Motor neuron (in vitro differentiated cells): ENCODE measurements around the gene IBA57. TPM values are rescaled to one million over a fixed set of nuclear protein-coding genes. Genes with fewer than 3 reads are reported as not detected.
A peak's percentile ranks its signal among the peaks of the same experiment; 100 is the strongest.

ENCODE experiments used
- ATAC-seq, 8 experiments: fragments of 200-7000 bp; cut with Tn5 transposase; replicated peaks in 6 of 8; 2 replicates each; pipeline ENCODE4 v1.8.0; 2021; ENCODE audit warnings: mild to moderate bottlenecking in 8 of 8, moderate library complexity in 8 of 8
- H3K27ac ChIP-seq, 2 donors: fragments of 250-450 bp; sonication (Bioruptor Pico); 2 replicates each; pipeline ENCODE4 v1.9.0; 2021; ENCODE audit warnings: antibody characterized with exemption in 2 of 2, mild to moderate bottlenecking in 2 of 2, moderate library complexity in 1 of 2
- H3K4me1 ChIP-seq, 2 donors: fragments of 250-450 bp; sonication (Bioruptor Pico); replicated peaks in 1 of 2; 2 replicates each; pipeline ENCODE4 v1.6.1; 2021; ENCODE audit warnings: antibody characterized with exemption in 2 of 2, mild to moderate bottlenecking in 2 of 2, moderate library complexity in 1 of 2
- H3K4me3 ChIP-seq, 5 donors: fragments of 250-450 bp; sonication (Bioruptor Pico); 2 replicates each; pipeline ENCODE4 v1.9.0; 2021; ENCODE audit warnings: antibody characterized with exemption in 5 of 5, mild to moderate bottlenecking in 5 of 5, moderate library complexity in 4 of 5
- WGBS, 10 experiments: fragments of 450-650 bp; shearing (Covaris generic); methylation state at CpG; one replicate each; pipeline ENCODE4 v1.0.0; 2022; 5-methylcytosine and 5-hydroxymethylcytosine counted together
- in situ Hi-C, 9 experiments: fragments of 400-800 bp; cut with MboI; loops; one replicate each; pipeline ENCODE4 v1.15.0; 2021; ENCODE audit warnings: low sequenced_read_pairs in 9 of 9, low pct_unique_long_range_greater_than_20kb in 2 of 9; ENCODE audit not compliant: unreplicated experiment in 9 of 9
- total RNA-seq, 8 experiments: library from RNA; unstranded; fragments of 300-600 nt; gene quantifications; 2 replicates each; pipeline versions ENCODE4 v1.2.3 to v1.2.4, GENCODE V29; 2022

IBA57 gene
- total RNA-seq, 8 experiments from 2014 or later: 2.8 to 6.0 (median 4.2) TPM

DNA sequence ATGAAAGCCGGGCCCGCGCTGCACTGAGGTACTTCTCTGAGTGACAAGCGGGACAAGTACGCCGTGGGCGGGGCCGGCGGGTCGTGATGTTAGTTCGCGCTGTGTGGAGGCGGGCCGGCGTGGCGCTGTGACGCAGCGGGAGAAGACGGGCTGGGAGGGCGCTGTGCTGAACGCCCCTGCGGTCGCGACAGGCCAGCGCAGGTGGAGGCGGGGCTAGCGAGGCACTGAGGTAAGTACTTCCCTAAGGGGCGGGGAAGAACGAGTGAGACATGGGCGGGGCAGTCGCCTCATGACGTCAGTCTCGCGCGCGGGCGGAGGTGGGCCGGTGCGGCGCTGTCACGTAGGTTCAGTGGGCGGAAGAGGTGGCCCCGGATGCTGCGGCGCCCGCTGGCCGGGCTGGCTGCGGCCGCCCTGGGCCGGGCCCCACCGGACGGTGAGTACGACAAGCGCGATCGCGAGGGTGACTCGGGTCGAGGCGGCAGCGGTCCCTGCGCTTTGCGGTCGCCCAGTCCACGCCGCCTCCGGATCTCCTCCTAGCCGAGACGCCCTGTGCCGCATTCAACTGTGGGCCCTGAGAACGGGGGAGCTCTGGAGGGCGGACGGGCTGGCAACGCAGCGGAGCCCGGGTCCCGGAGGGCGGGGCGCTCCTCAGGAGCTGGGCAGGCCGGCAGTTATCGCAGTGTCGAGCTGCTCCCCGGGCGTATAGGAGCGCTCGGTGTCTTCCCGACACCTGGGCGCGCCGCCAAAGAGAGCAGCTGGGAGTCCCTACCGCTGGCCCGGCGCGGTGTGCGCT, 25.5 kb upstream of the IBA57 start, which contains the start of gene GUK1:
Gene GUK1, plus strand, starts transcription at position 349 of the 793 bp plus-strand sequence. Its CDS starts 24 bp downstream, at position 373.
- Histone ChIP-seq H3K4me3 (peak within 1 kb of the TSS; percentile 76 to 93 (median 82)), H3K27ac (peak within 1 kb of the TSS; percentile 85 to 95), H3K4me1 (peaks cover 25 to 26% of the 10 kb centered on the region in 2 donors)
- 0 to 2% (median 0%) methylated on average over 3 to 19 of the region's 95 CpGs; no CpG with 5 or more reads in 4 of the 10 experiments for WGBS, 10 experiments
- in situ Hi-C loops: no loop called here
- peak; percentile 75 to 91 (median 90) for ATAC-seq

DNA sequence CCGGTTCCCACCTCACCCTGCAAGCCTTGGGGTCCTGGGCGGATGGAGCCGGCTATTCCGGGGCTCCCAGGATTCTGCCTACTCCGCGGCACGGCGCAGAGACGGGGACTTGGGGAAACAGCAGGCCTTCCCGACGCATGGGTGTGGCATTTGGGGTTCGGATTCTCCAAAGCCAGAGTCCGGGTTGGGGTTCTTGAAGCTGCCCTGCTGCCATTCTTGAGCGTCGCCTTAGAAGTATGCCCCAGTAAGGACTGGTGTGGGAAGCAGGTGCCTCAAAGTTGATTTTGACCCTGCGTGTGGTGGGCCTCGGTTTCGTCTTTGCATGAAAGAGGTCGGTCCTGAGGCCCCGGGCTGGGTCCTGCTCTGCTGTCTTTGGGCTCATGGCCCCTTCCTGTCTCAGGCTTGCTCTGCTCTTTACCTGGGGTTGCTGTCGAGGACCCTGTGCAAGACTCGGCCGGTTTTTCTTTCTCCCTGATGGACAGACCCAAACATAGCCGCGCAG, 24.8 kb upstream of the IBA57 start:
- WGBS, 10 experiments: 1 to 15% (median 8%) methylated on average over 2 to 14 of the region's 25 CpGs; no CpG with 5 or more reads in 3 of the 10 experiments
- Histone ChIP-seq H3K4me1 (peaks cover 25 to 26% of the 10 kb centered on the region in 2 donors), H3K4me3 (peak overlapping the region; percentile 76 to 93 (median 82)), H3K27ac (peak overlapping the region; percentile 85 to 95)
- in situ Hi-C loops: no loop called here
- ATAC-seq: no peak

DNA sequence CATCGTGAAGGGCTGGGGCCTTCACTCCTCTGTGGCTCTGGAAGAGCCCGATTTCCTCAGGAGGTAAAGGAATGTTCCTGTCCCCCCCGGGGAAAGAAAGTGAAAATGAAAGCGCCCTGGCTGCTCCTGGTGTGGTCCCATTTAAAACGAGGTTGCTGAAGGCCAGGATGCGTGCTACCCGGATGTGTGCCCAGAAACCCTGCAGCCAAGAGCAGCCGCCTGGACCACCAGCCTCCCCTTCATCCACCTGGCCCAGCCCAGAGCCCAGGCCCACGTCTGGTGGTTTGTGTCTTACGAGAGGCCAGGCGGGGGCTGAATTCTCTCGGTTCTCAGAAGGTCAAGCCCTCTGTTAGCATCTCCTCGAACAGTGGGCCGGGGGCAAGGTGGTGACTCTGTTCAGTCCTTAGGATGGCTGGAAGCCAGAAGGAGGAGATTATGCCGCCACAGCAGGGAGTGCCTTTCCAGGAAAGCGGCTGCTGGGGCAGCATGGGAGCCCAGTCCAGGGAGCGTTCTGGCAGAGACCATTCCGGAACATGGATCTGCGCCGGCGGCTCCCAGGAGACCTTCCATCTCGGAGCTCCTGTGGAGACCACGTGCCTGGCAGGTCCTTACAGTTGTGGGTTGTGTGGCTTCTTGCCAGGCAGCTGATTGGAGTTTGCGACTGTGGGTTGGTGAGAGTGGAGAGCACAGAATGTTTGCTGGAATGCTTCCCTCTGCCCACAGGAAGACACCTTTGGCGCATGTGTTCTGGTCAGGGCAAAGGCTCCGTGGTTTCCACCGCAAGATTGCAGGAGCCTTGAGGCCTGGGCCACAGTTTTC, 24.2 kb upstream of the IBA57 start:
- Histone ChIP-seq H3K27ac (peak overlapping the region in 1 of 2 donors; percentile 95), H3K4me1 (peaks cover 25 to 26% of the 10 kb centered on the region in 2 donors), H3K4me3 (peak overlapping the region; percentile 76 to 93 (median 82))
- peak in 3 of 8 experiments; percentile 0 to 3 (median 1) for ATAC-seq
- WGBS, 10 experiments: 5 to 68% (median 40%) methylated on average over 1 to 26 of the region's 27 CpGs; no CpG with 5 or more reads in 2 of the 10 experiments
- in situ Hi-C loops: no loop called here

DNA sequence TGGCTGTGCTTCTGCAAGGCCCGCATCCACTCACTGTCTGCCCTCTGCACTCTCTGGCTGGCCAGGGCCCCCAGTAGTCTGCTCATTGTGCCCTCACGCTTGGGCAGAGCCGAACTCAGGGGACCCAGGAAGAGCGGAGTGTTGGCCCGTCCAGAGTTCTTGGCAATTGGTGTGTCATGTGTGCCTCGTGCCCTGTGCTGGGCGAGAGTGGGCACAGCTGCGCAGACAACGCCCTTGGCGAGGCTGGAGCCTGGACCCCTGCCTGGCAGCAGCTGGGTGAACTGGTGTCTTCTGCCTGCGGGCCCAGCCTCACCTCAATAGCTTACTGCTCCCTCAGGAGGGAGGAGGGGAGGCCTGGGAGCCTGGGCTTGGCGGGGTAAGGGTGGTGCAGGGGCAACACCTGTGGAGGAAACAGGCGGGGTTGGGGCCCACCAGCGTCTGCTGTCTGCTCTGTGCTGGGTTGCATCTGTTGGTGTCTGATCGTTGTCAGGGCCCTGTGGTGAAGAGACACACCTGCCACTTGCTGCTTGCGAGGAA, 23.4 kb upstream of the IBA57 start:
- no peak overlapping the region for H3K27ac ChIP-seq
- no peak for ATAC-seq
- peaks cover 25 to 26% of the 10 kb centered on the region in 2 donors for H3K4me1 ChIP-seq
- in situ Hi-C loops: no loop called here
- peak overlapping the region; percentile 76 to 93 (median 82) for H3K4me3 ChIP-seq
- WGBS, 10 experiments: 90 to 100% (median 94%) methylated on average over 2 to 8 of the region's 16 CpGs; no CpG with 5 or more reads in 6 of the 10 experiments

DNA sequence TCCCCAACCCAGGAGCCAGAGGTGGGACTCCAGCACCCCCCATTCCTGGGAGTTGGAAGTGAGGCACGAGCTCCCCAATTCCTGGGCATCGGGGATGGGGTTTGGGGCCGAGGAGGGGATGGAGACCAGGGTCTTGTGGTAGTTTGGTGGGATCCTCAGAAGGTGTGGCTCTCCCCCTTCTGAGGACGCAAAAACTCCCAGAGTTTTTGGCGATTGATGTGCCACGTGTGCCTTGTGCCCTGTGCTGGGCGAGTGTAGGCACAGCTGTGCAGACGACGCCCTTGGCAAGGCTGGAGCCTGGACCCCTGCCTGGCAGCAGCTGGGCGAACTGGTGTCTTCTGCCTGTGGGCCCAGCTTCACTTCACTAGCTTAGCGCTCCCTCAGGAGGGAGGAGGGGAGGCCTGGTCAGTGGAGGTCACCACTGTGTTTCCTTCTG, 22.9 kb upstream of the IBA57 start:
- WGBS, 10 experiments: 40 to 100% (median 93%) methylated on average over 2 to 8 of the region's 11 CpGs; no CpG with 5 or more reads in 7 of the 10 experiments
- H3K4me1 ChIP-seq: peaks cover 25 to 26% of the 10 kb centered on the region in 2 donors
- no peak overlapping the region for H3K27ac ChIP-seq
- peak overlapping the region in 3 of 5 donors; percentile 76 to 93 (median 82) for H3K4me3 ChIP-seq
- no peak for ATAC-seq
- in situ Hi-C loops: no loop called here

DNA sequence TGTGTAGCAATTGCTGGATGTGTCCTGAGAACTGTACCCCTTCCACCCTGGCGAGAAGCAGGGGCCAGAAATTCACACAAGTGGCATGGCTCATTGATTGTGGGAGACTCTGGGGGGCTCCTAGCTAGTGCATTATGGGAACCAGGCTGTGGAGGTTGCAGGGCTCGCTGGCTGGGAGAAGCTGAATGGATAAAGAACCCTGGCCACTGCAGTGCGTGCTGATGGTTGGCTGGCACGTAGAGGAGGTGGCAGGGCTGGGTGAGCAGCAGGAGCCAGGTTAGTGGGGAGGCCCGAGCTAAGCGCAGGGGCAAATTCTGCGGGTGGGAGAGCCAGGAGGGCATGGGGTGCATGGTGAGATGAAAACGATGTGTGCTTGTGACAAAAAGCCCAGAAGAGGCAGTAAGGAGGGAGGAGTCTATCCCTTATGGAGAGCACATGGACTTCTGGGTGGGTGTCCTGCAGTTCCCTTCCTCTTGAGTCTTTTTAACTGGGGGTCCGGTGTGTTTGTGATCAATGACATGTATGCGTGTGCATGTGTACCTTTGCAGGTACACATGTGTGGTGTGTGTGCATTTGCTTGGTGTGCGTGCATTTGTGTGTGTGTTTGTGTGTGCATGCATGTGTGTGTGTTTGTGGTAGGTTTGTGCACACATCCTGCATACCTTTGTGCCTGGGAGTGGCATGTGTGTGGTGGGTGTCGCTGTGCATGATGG, 22.0 kb upstream of the IBA57 start:
- 76 to 93% (median 86%) methylated on average over 1 to 9 of the region's 12 CpGs; no CpG with 5 or more reads in 2 of the 10 experiments for WGBS, 10 experiments
- in situ Hi-C loops: no loop called here
- H3K4me1 ChIP-seq: peaks cover 28 to 29% of the 10 kb centered on the region in 2 donors
- no peak overlapping the region for H3K27ac ChIP-seq
- peak overlapping the region in 3 of 5 donors; percentile 76 to 93 (median 82) for H3K4me3 ChIP-seq
- no peak for ATAC-seq

DNA sequence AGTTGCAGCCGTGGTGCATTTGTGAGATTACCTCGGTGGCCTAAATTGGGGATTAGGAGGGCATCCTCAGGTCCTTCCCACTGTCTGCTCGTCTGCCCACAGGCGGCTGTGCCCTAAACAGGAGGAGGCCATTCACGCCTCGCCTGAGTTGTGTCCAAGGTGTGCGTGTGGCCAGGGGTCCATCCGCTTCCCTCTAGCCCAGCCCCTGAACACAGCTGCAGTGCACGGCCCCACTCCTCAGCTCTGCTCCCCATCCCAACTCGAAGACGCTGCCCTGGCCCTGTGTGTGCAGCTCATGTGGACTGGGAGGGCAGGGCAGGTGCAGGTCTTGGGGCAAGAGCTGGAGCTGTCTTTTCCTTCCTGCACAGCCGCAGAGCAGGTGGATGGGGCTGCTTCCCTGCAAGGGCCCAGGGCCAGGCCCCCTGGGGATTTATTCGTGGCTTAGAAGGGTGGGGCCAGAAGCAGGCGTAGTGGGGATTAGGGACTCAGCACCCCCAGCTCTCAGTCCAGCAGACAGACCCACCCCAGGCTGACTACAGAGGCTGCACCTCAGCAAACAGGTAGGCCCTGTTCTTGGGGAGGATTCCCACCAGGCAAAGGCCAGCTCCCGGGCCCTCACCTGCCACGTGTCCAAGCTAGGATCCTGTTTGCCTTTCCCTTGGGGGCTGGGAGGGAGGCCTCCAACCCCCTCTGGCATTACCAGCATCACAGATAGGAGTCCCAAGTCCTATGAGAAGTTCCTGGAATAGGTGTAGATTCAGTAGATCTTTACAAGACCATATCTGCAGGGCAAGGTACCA, 21.2 kb upstream of the IBA57 start:
- 74 to 100% (median 80%) methylated on average over 3 to 9 of the region's 16 CpGs; no CpG with 5 or more reads in 6 of the 10 experiments for WGBS, 10 experiments
- Histone ChIP-seq H3K27ac (no peak overlapping the region), H3K4me3 (peak overlapping the region in 1 of 5 donors; percentile 82), H3K4me1 (peaks cover 36% of the 10 kb centered on the region in 2 donors)
- no peak for ATAC-seq
- in situ Hi-C loops: no loop called here

DNA sequence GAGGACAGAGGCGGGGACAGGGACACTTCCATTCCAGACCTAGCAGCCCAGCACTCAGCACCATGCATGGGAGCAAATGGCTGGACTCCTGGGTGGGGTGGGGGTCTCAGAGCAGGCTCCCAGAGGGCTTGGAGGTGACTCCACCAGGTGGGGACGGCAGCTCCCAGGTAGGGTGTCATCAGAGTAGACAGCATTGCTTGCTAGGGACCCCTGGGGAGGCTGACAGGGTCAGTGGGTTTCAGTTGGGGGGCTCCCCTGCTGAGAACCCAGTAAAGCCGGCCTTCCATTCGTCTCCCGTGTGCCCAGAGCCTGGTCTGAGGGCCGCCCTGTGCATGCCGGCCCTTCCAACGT, 20.6 kb upstream of the IBA57 start:
- no peak overlapping the region for H3K4me3 ChIP-seq
- H3K4me1 ChIP-seq: peaks cover 41 to 42% of the 10 kb centered on the region in 2 donors
- ATAC-seq: no peak
- H3K27ac ChIP-seq: no peak overlapping the region
- in situ Hi-C loops: no loop called here
- whole genome bisulfite sequencing, 10 experiments: 82 to 96% methylated on average over 4 to 7 of the region's 8 CpGs; no CpG with 5 or more reads in 8 of the 10 experiments

DNA sequence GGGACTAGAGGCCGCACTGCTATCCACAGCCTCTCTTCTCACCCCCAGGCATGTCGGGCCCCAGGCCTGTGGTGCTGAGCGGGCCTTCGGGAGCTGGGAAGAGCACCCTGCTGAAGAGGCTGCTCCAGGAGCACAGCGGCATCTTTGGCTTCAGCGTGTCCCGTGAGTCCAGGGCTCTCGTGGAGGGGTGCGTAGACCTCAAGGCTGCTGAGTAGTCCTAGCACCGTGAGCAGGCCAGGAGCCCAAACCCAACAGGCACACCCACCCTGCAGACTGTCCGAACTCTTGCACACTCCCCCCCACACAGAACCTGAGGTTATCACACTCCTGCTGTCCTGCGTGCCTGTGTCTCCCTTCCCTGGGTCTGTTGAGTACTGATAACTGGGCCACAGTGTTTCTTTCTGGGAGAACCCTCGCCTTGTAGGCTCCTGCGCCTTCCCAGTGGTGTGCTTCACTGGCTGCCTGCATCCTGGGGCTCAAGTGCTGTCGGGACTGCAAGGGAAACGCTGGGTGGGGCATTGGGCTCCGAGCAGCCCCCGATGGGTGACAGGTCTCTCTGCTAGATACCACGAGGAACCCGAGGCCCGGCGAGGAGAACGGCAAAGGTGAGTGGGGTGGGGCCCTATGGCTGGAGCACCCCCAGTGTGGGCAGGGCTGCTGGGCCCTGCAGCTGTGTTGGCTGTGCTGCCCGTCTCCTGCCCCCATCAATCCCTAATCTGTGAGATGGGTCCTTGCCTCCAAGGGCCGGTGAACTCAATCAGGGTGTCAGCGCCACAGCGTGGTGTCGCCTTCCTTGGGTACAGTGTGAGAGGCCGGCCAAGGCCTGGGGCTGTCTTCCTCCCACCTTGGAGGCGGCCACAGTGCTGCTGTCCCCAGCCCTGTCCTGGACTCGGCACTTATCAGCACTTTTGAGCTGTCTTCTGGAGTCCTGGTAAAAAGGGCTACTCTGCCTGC, 19.9 kb upstream of the IBA57 start:
- H3K27ac ChIP-seq: no peak overlapping the region
- in situ Hi-C loops: no loop called here
- no peak for ATAC-seq
- 83 to 100% (median 95%) methylated on average over 2 to 17 of the region's 31 CpGs; no CpG with 5 or more reads in 4 of the 10 experiments for WGBS, 10 experiments
- H3K4me3 ChIP-seq: no peak overlapping the region
- peaks cover 48% of the 10 kb centered on the region in 2 donors for H3K4me1 ChIP-seq

DNA sequence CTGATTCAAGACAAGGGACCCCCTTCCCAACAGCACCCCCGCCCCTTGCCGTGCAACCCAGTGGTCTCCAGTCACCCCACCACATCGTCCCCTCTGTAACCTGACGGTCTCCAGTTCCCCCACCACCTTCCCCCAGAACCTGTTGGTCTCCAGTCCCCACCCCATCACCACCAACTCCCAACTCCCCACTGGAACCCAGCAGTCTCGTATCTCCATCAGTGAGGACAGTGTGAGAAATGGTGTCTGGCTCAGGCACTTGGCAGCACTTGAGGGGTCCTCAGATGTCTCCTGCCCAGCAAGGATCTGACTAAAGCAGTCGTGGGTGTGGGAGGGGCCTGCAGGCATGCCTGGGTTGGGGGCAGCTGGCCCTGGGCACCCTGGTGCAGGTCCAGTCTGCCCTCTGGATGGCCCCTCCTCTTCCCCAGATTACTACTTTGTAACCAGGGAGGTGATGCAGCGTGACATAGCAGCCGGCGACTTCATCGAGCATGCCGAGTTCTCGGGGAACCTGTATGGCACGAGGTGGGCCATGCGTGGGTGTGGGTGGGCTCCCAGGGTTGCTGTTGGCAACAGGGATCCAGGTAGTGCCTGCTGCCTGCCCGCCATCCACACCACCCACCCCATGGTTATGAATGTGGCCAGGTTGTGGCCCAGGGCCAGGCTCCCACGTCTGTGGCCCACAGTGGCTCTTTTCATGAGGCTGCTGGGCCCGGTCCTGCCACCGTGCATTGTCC, 19.0 kb upstream of the IBA57 start:
- Histone ChIP-seq H3K27ac (no peak overlapping the region), H3K4me1 (peaks cover 43 to 50% of the 10 kb centered on the region in 2 donors), H3K4me3 (no peak overlapping the region)
- in situ Hi-C loops: no loop called here
- WGBS, 10 experiments: 87 to 100% (median 93%) methylated on average over 1 to 9 of the region's 18 CpGs; no CpG with 5 or more reads in 6 of the 10 experiments
- ATAC-seq: no peak
